Measurements from ENCODE around the gene SLC16A8. TPM values are rescaled to one million over a fixed set of nuclear protein-coding genes. Genes with fewer than 3 reads are reported as not detected.
"Not testable (repeated sequence)": the region's sequence is repeated elsewhere in the genome, so short reads cannot be mapped to it uniquely, and the experiment has no call there.

Gene SLC16A8
- total RNA-seq, 1 donor from 2014 or later = not detected

- DNase-seq (ENCODE audit: low spot score) = no peak
Measured at GRCh38 chr22:38049812-38050619, 34.0 kb downstream of the SLC16A8 start.

- no peak for DNase-seq (ENCODE audit: low spot score)
Measured at GRCh38 chr22:38046070-38046748, 37.8 kb downstream of the SLC16A8 start.

GRCh38 chr22:38043151-38044039 is 40.6 kb downstream of the SLC16A8 start:
- no peak for DNase-seq (ENCODE audit: low spot score)

GRCh38 chr22:38042488-38042790 is 41.5 kb downstream of the SLC16A8 start:
- DNase-seq (ENCODE audit: low spot score) = no peak

- DNase-seq (ENCODE audit: low spot score) = no peak
Measured at GRCh38 chr22:38041760-38042487, 42.1 kb downstream of the SLC16A8 start.

GRCh38 chr22:38040953-38041759 is 42.8 kb downstream of the SLC16A8 start:
- no peak for DNase-seq (ENCODE audit: low spot score)

- no peak for DNase-seq (ENCODE audit: low spot score)
Measured at GRCh38 chr22:38038890-38039812, 44.8 kb downstream of the SLC16A8 start.

GRCh38 chr22:38038426-38038825 is 45.6 kb downstream of the SLC16A8 start:
- no peak for DNase-seq (ENCODE audit: low spot score)

- not testable (repeated sequence) for DNase-seq (ENCODE audit: low spot score)
Measured at GRCh38 chr22:38037367-38038150, 46.4 kb downstream of the SLC16A8 start.

- no peak for DNase-seq (ENCODE audit: low spot score)
Measured at GRCh38 chr22:38036392-38037062, 47.5 kb downstream of the SLC16A8 start.

- DNase-seq (ENCODE audit: low spot score) = no peak
Measured at GRCh38 chr22:38035530-38035885, 48.5 kb downstream of the SLC16A8 start.

- DNase-seq (ENCODE audit: low spot score) = no peak
Measured at GRCh38 chr22:38034884-38035529, 49.0 kb downstream of the SLC16A8 start.

GRCh38 chr22:38034278-38034882 is 49.6 kb downstream of the SLC16A8 start:
- no peak for DNase-seq (ENCODE audit: low spot score)

- no peak for DNase-seq (ENCODE audit: low spot score)
Measured at GRCh38 chr22:38033522-38034277, 50.3 kb downstream of the SLC16A8 start.

- no peak for DNase-seq (ENCODE audit: low spot score)
Measured at GRCh38 chr22:38032681-38033521, 51.1 kb downstream of the SLC16A8 start.
